Effector memory CD4-positive, alpha-beta T cell (primary cell): ENCODE measurements around the gene RYR1.

ENCODE experiments used
- DNase-seq, 3 donors: peaks; one replicate each; pipeline ENCODE4 v3.0.0-alpha.2; 2020
- H3K27ac ChIP-seq: 2 replicates; pipeline ENCODE4 v1.7.0; 2013; ENCODE audit warnings: mild to moderate bottlenecking, low read length, moderate library complexity; ENCODE audit not compliant: insufficient read depth, poor library complexity, severe bottlenecking
- H3K27me3 ChIP-seq: replicated peaks from 2 replicates; pipeline ENCODE4 v1.7.0; 2013; ENCODE audit warnings: mild to moderate bottlenecking, low read length; ENCODE audit not compliant: insufficient read depth, control insufficient read depth, poor library complexity, severe bottlenecking
- H3K36me3 ChIP-seq: 2 replicates; pipeline ENCODE4 v1.7.0; 2013; ENCODE audit warnings: mild to moderate bottlenecking, low read length, moderate library complexity; ENCODE audit not compliant: control insufficient read depth, insufficient read depth
- H3K4me1 ChIP-seq: 2 replicates; pipeline ENCODE4 v1.7.0; 2013; ENCODE audit warnings: low read length, mild to moderate bottlenecking; ENCODE audit not compliant: control insufficient read depth, insufficient read depth, poor library complexity, severe bottlenecking
- H3K4me3 ChIP-seq: 2 replicates; pipeline ENCODE4 v1.7.0; 2013; ENCODE audit warnings: low read length, low read depth, mild to moderate bottlenecking; ENCODE audit not compliant: insufficient read depth, poor library complexity, severe bottlenecking
- H3K9me3 ChIP-seq: 2 replicates; pipeline ENCODE4 v1.7.0; 2013; ENCODE audit warnings: mild to moderate bottlenecking, low read length, moderate library complexity; ENCODE audit not compliant: control insufficient read depth

RYR1 gene

DNA sequence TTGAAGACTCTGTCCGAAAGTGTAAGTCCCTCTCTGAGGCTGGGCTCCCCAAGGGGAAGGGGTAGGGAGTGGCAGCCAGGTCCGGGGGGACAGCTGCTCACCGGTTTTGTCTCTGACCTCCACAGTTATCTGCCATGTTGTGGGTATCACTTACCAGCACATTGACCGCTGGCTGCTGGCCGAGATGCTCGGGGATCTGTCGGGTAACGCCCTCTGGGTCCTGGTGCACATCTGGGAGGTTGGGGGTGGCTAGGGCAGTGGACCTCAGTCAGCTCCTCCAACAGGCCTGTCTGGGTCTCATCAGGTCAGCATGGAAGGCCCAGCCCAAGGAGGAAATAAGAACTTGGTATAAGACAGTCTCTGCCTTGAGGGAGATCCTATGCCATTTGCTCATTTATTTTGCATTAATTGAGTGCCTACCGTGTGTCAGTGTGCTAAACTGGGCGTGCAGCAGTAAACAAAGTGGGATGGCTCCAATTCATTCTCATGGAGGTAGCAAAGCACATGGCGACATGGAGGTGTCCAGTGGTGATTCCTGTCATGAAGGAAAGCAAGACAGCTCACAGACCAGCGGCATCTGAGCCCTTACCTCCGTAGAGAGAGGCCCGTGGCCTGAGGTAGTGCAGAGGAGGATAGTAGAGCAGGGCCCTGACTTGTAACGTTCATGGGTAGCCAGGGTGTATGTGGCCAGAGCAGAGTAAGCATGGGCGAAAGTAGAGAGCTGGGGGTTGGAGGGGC, 199.2 kb downstream of the RYR1 start:
- Histone ChIP-seq H3K36me3 (peaks cover 33% of the 10 kb centered on the region), H3K4me3 (no peak overlapping the region)

DNA sequence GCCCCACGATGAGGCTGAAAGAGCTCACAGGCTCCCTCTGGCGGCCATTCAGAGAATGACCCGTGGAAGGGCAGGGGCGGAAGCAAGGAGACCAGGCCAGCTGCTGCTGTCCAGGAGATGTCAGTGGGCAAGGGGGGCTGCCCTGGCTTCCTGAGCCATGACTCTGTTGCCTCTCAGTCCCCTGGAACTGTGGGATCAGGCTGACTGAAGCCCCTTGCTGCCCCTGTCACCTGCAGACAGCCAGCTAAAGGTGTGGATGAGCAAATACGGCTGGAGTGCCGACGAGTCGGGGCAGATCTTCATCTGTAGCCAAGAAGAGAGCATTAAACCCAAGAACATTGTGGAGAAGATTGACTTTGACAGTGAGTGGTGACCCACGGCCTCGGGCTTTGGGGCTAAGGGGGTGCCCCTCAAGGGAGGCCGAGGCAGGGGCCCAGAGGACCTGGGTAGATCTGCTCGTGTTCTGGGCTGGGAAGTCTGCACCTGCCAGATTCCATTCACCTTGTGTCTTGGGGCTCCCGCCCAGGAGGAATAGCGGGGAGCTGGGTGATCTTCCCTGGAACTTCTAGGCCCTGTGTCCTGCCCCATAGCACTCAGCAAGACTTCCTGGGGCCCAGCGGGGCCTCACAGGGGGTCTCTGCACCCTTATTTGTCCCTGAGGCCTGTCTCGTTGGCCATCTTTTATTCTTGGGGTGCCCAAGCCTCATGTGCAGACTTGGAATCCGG, 201.4 kb downstream of the RYR1 start:
- H3K4me3 ChIP-seq: no peak overlapping the region
- no peaks in the 10 kb centered on the region for H3K27me3 ChIP-seq
- H3K36me3 ChIP-seq: peaks cover 15% of the 10 kb centered on the region
- H3K27ac ChIP-seq: no peak overlapping the region
- DNase-seq: peak; percentile 47 to 65 (median 52)
- H3K9me3 ChIP-seq: no peaks in the 10 kb centered on the region
- peaks cover 25% of the 10 kb centered on the region for H3K4me1 ChIP-seq

More for the DNA sequence above, 199.2 kb downstream of the RYR1 start:
- no peak for DNase-seq
- Histone ChIP-seq H3K27ac (no peak overlapping the region), H3K9me3 (no peaks in the 10 kb centered on the region), H3K4me1 (peaks cover 25% of the 10 kb centered on the region), H3K27me3 (no peaks in the 10 kb centered on the region)

DNA sequence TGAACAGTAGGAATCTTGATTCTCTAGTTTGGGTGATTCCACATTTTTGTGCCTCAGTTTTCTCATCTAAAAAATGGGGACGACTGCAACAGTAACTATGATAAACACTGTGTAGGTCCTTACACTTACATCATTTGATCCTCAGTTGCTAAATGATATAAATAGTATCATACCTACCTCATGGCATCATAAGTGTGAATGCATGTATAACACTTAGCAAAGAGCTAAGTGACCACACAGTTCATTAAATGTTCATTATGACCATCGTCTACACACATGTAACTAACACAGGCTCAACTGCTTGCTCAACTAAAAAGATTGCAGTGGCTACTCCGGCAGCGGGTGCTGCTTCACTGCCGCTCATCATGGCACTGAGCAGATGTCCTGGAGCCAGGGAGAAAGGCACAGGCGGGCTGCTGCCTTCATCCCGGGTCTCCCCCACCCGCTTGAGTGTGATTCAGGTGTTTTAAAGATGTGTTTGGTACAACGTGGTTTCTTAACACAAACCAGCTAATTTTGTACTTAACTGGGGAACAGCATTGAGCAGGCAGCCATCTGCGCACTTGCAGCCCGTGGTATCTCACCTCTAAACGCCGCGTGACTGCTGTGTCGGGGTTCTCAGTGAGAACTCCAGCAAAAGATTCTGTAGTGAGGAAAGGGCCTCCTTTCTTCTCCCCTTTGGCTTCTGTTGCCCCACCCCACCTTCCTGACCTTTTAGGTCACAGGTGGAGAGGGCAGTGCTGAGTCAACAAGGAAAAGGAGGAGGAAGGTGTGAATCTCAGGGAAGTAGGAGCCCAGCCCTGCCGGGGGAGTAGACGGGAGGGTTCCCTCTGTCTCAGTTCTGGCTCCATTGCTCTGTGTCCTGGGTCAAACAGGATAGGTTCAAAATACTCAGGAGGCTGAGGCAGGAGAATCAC, 202.2 kb downstream of the RYR1 start:
- Histone ChIP-seq H3K4me1 (peaks cover 25% of the 10 kb centered on the region), H3K27me3 (no peaks in the 10 kb centered on the region), H3K36me3 (peaks cover 10% of the 10 kb centered on the region), H3K9me3 (no peaks in the 10 kb centered on the region), H3K4me3 (no peak overlapping the region), H3K27ac (peak overlapping the region; percentile 48)
- no peak for DNase-seq
